Ovary (tissue), 9 donors: ENCODE measurements around the gene MCF2L. TPM values are rescaled to one million over a fixed set of nuclear protein-coding genes. Genes with fewer than 3 reads are reported as not detected.
A peak's percentile ranks its signal among the peaks of the same experiment; 100 is the strongest.

Experiments
- DNase-seq, 5 donors: peaks; one replicate each; pipeline ENCODE4 v3.0.0-alpha.2; 2019 to 2020
- H3K27ac ChIP-seq, 2 donors: fragments of 200-600 bp; one replicate each; pipeline versions ENCODE4 v1.5.1 to v1.8.0; 2019 to 2022
- H3K27me3 ChIP-seq: fragments of 200-600 bp; one replicate; pipeline ENCODE4 v1.8.0; 2022
- H3K36me3 ChIP-seq: fragments of 200-600 bp; sonication (generic); one replicate; pipeline ENCODE4 v1.5.1; 2019
- H3K4me1 ChIP-seq: one replicate; pipeline ENCODE4 v1.8.1; 2013; ENCODE audit warnings: mild to moderate bottlenecking, moderate library complexity; ENCODE audit not compliant: insufficient read depth
- H3K4me3 ChIP-seq: fragments of 200-600 bp; sonication (generic); one replicate; pipeline ENCODE4 v1.5.1; 2017
- H3K9me3 ChIP-seq, 2 donors: fragments of 200-600 bp in 1 of 2; sonication (generic) in 1 of 2; one replicate each; pipeline versions ENCODE4 v1.5.1 to v1.8.1; 2013 to 2019; ENCODE audit warnings: mild to moderate bottlenecking in 1 of 2, moderate library complexity in 1 of 2
- CTCF ChIP-seq, 3 donors: fragments of 450-650 bp in 2 of 3; fragments of 200-600 bp in 1 of 3; IDR thresholded peaks; one replicate each; pipeline versions ENCODE4 v1.5.1 to v1.8.0; 2016 to 2022; ENCODE audit warnings: antibody characterized with exemption in 3 of 3, mild to moderate bottlenecking in 1 of 3
- EP300 ChIP-seq: sonication (generic); formaldehyde crosslinking; IDR thresholded peaks from one replicate; pipeline ENCODE4 v1.6.1; 2017; ENCODE audit warnings: antibody characterized with exemption
- POLR2A ChIP-seq: fragments of 450-650 bp; IDR thresholded peaks from one replicate; pipeline ENCODE4 v1.6.1; 2017; ENCODE audit warnings: antibody characterized with exemption, mild to moderate bottlenecking, moderate library complexity
- WGBS, 3 donors: extraction: QIAGEN DNeasy Blood & Tissue Kit in 1 of 3; methylation state at CpG; one replicate each; pipeline versions ENCODE4 v1.1.5 to v1.1.7; 2013 to 2017; 5-methylcytosine and 5-hydroxymethylcytosine counted together
- intact Hi-C, 4 donors: fragments of 100-400 bp; cut with DNase I; formaldehyde crosslinking; loops; one replicate each; pipeline versions ENCODE4 v1.11.0 to v1.15.1; 2022 to 2023
- polyA plus RNA-seq, 2 donors: library from polyadenylated mRNA; stranded (reverse); fragments of 200-250 nt in 1 of 2; fragments of 350-450 nt in 1 of 2; fragmentation: Illumina TruSeq in 1 of 2; extraction: RNeasy Lipid Tissue Mini Kit (QIAGEN cat#74804) in 1 of 2; gene quantifications; one replicate each; pipeline ENCODE4 v1.2.3, GENCODE V29; 2013 to 2014
- total RNA-seq, 7 donors: library from RNA; depleted of rRNA in 2 of 7; stranded (reverse); fragments of >200 nt in 2 of 7; fragmentation: NEBNext Ultra II Directional in 3 of 7; extraction: Animal tissue kit (Norgen Biotek cat#: 25700) in 3 of 7; gene quantifications; one replicate each; pipeline versions ENCODE4 v1.1.0 to v1.2.4, GENCODE V29; 2016 to 2023
- donor health status: DM: no; HTN: no; CAD: no; lungs with moderate emphysema.
- donor health status: DM: no; HTN: no; CAD: no.
- donor health status: Bipolar disorder and iron deficiency.
- donor health status: DM: yes; HTN: yes; CAD: no.
- donor health status: DM: no; HTN: no; CAD: no.
- donor health status: DM: yes; HTN: yes; CAD: no.

MCF2L gene
- total and polyA plus RNA-seq, 9 donors, result 5.6 to 22.2 (median 8.7) TPM

- H3K4me1 ChIP-seq, result peaks cover 1% of the 10 kb centered on the region
- no peaks in the 10 kb centered on the region for H3K9me3 ChIP-seq
- H3K4me3 ChIP-seq, result no peak overlapping the region
- TF ChIP-seq EP300 (no peak), POLR2A (no peak), CTCF (IDR thresholded peaks at IDR 0.05) (no peak)
- peak in 1 of 5 donors; percentile 2 for DNase-seq
- intact Hi-C loops, result no loop called here
- 86 to 92% (median 90%) methylated on average over 5 of the region's 5 CpGs for WGBS, 3 donors
- no peak overlapping the region for H3K27ac ChIP-seq
- no peaks in the 10 kb centered on the region for H3K36me3 ChIP-seq
- H3K27me3 ChIP-seq, result no peaks in the 10 kb centered on the region
Measured at GRCh38 chr13:113139577-113139976, 170.6 kb downstream of the MCF2L start.

- Histone ChIP-seq H3K4me1 (peaks cover 1% of the 10 kb centered on the region), H3K9me3 (no peaks in the 10 kb centered on the region), H3K4me3 (no peak overlapping the region), H3K27ac (no peak overlapping the region), H3K36me3 (no peaks in the 10 kb centered on the region), H3K27me3 (no peaks in the 10 kb centered on the region)
- intact Hi-C loops, result no loop called here
- WGBS, 3 donors, result 93 to 97% (median 94%) methylated on average over 26 of the region's 26 CpGs
- TF ChIP-seq CTCF (IDR thresholded peaks at IDR 0.05) (no peak), POLR2A (no peak), EP300 (no peak)
- DNase-seq, result peak in 2 of 5 donors; percentile 10 to 31
Measured at GRCh38 chr13:113140677-113141600, 171.9 kb downstream of the MCF2L start.

GRCh38 chr13:113141601-113141970 lies 172.6 kb downstream of the MCF2L start:
- whole genome bisulfite sequencing, 3 donors, result 80 to 88% (median 82%) methylated on average over 18 of the region's 18 CpGs
- Histone ChIP-seq H3K36me3 (no peaks in the 10 kb centered on the region), H3K9me3 (no peaks in the 10 kb centered on the region), H3K27me3 (no peaks in the 10 kb centered on the region), H3K4me1 (peaks cover 1% of the 10 kb centered on the region), H3K4me3 (no peak overlapping the region), H3K27ac (no peak overlapping the region)
- DNase-seq, result peak in 1 of 5 donors; percentile 11
- no peak for TF ChIP-seq CTCF (IDR thresholded peaks at IDR 0.05)
- no peak for TF ChIP-seq EP300
- no peak for TF ChIP-seq POLR2A
- intact Hi-C loops, result no loop called here

- no peaks in the 10 kb centered on the region for H3K27me3 ChIP-seq
- H3K36me3 ChIP-seq, result no peaks in the 10 kb centered on the region
- no peak overlapping the region for H3K27ac ChIP-seq
- WGBS, 3 donors, result 80 to 83% (median 81%) methylated on average over 7 of the region's 7 CpGs
- peaks cover 1% of the 10 kb centered on the region for H3K4me1 ChIP-seq
- H3K4me3 ChIP-seq, result no peak overlapping the region
- TF ChIP-seq POLR2A (no peak), CTCF (IDR thresholded peaks at IDR 0.05) (no peak), EP300 (no peak)
- intact Hi-C loops, result no loop called here
- no peaks in the 10 kb centered on the region for H3K9me3 ChIP-seq
- DNase-seq, result peak in 1 of 5 donors; percentile 4
Measured at GRCh38 chr13:113142876-113143275, 173.9 kb downstream of the MCF2L start.
